Activated B cell treated with CpG ODN at 0.5 μM for 24 hours (primary cell): Measurements from ENCODE around the gene ZBTB45. TPM values are rescaled to one million over a fixed set of nuclear protein-coding genes. Genes with fewer than 3 reads are reported as not detected.
A peak's percentile ranks its signal among the peaks of the same experiment; 100 is the strongest.

Experiments
- ATAC-seq: fragments of 200-7000 bp; cut with Tn5 transposase; one replicate; pipeline ENCODE4 v1.10.0; 2021; ENCODE audit warnings: low read depth, mild to moderate bottlenecking, moderate library complexity
- CTCF ChIA-PET: fragments of 350-600 bp; sonication (Branson Sonifier 250); formaldehyde crosslinking; loops from one replicate; lab custom pipeline; 2021; ENCODE audit warnings: antibody characterized with exemption; lab: Charles Lee
- POLR2A ChIA-PET: fragments of 350-600 bp; sonication (Branson Sonifier 250); formaldehyde crosslinking; loops from one replicate; lab custom pipeline; 2021; ENCODE audit warnings: antibody characterized with exemption; lab: Charles Lee
- DNase-seq: peaks from one replicate; pipeline ENCODE4 v3.0.0; 2022
- H3K27ac Mint-ChIP-seq: one replicate; pipeline ENCODE4 v1.8.0; 2020; ENCODE audit warnings: mixed read lengths
- H3K27me3 Mint-ChIP-seq: one replicate; pipeline ENCODE4 v1.8.0; 2021; ENCODE audit warnings: mixed read lengths
- H3K36me3 Mint-ChIP-seq: one replicate; pipeline ENCODE4 v1.8.0; 2021; ENCODE audit warnings: low read depth, mixed read lengths
- H3K4me1 Mint-ChIP-seq: one replicate; pipeline ENCODE4 v1.8.0; 2021; ENCODE audit warnings: mixed read lengths
- H3K4me3 Mint-ChIP-seq: one replicate; pipeline ENCODE4 v1.8.0; 2020; ENCODE audit warnings: mild to moderate bottlenecking, mixed read lengths
- H3K9me3 Mint-ChIP-seq: one replicate; pipeline ENCODE4 v1.8.0; 2020; ENCODE audit warnings: mixed read lengths
- CTCF ChIP-seq: fragments of 200-600 bp; IDR thresholded peaks from one replicate; pipeline ENCODE4 v1.8.0; 2022; ENCODE audit warnings: antibody characterized with exemption, mild to moderate bottlenecking
- intact Hi-C: fragments of 100-400 bp; cut with micrococcal nuclease; formaldehyde crosslinking; loops from one replicate; pipeline ENCODE4 v1.15.1; 2024
- total RNA-seq: library from RNA; stranded (reverse); gene quantifications from 2 replicates; pipeline ENCODE4 v1.2.3, GENCODE V29; 2022

ZBTB45 gene
- total RNA-seq, 1 donor from 2014 or later = 20.2 TPM

GRCh38 chr19:58466760-58467589, 52.6 kb downstream of the ZBTB45 start, which contains the start of gene ZNF324:
Gene ZNF324 (plus strand): TSS chr19:58467080. CDS start chr19:58469186, 2,106 bp downstream.
- H3K4me3 Mint-ChIP-seq = peak within 1 kb of the TSS; percentile 81
- no peaks in the 10 kb centered on the region for H3K9me3 Mint-ChIP-seq
- ChIA-PET CTCF (no interaction called here), POLR2A (interaction anchor here (1.5 to 2.1 kb wide), 2 partner anchors 16 to 77 kb away, joined by 5 to 7 read pairs; partner anchors contain the start of genes TRIM28 and ZNF324B)
- peaks cover 17% of the 10 kb centered on the region for H3K36me3 Mint-ChIP-seq
- H3K4me1 Mint-ChIP-seq = peaks cover 26% of the 10 kb centered on the region
- DNase-seq (peak; percentile 95), ATAC-seq (peak; percentile 92)
- H3K27me3 Mint-ChIP-seq = no peaks in the 10 kb centered on the region
- no peak for TF ChIP-seq CTCF
- H3K27ac Mint-ChIP-seq = peak within 1 kb of the TSS; percentile 56
- intact Hi-C loops = loop anchor here (1.0 to 2.0 kb wide), 9 partner anchors 8 to 140 kb away; partner anchors contain the start of genes RPS5, TRIM28, ZNF132 and ZNF324B

DNA sequence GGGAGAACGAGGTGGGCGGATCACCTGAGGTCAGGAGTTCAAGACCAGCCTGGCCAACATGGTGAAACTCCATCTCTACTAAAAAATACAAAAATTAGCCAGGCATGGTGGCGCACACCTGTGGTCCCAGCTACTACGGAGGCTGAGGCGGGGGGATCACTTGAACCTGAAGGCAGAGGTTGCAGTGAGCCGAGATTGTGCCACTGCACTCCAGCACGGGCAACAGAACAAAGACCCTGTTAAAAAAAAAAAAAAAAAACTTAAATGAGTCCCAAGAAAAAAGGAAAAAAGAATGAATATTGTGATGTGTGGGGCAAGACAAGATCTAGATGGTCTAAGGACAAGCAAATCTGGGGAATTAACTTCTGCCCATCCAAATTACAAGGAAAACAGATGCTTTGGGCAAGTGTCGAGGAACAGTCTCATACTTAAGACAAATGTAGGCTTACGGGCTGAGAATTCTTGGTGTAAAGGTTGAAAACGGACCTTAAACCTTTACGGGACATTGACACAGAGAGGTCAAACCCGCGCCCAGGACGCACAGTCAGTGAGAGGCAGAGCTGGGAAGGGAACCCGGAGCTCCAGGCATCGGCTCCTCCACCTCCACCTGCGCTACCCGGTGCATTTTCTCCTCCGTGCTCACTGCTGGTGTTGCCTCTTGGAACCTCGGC, 53.4 kb downstream of the ZBTB45 start:
- intact Hi-C loops = loop anchor here (1.0 to 2.0 kb wide), 9 partner anchors 9 to 139 kb away; partner anchors contain the start of genes RPS5, TRIM28, ZNF132 and ZNF324B
- Mint-ChIP-seq H3K4me3 (peak overlapping the region; percentile 81), H3K27me3 (no peaks in the 10 kb centered on the region)

More for the DNA sequence above, 53.4 kb downstream of the ZBTB45 start:
- POLR2A ChIA-PET = interaction anchor here (0.9 to 2.1 kb wide), 6 partner anchors 15 to 109 kb away, joined by 3 to 8 read pairs (median 4); partner anchors contain the start of genes TRIM28, ZNF132, ZNF324B and ZNF584
- TF ChIP-seq CTCF = no peak
- DNase-seq = no peak
- peaks cover 12% of the 10 kb centered on the region for H3K36me3 Mint-ChIP-seq
- ATAC-seq = peak; percentile 19
- CTCF ChIA-PET = no interaction called here
- no peaks in the 10 kb centered on the region for H3K9me3 Mint-ChIP-seq
- H3K4me1 Mint-ChIP-seq = peaks cover 26% of the 10 kb centered on the region
- H3K27ac Mint-ChIP-seq = peak overlapping the region; percentile 56

Other genes starting within 250 kb of the ZBTB45 start
- 4.7 and 5.3 TPM in 2 replicates for gene ZNF8, start 240.9 kb downstream of the ZBTB45 start, total RNA-seq
- gene ERVK3-1, start 214.4 kb downstream of the ZBTB45 start, total RNA-seq = 61.4 and 74.3 TPM in 2 replicates
- gene ZSCAN22, start 192.8 kb downstream of the ZBTB45 start, total RNA-seq = 4.7 and 4.8 TPM in 2 replicates
- 21.8 and 26.8 TPM in 2 replicates for gene A1BG, start 166.3 kb downstream of the ZBTB45 start, total RNA-seq
- gene ZNF497, start 157.1 kb downstream of the ZBTB45 start, total RNA-seq = 1.7 and 2.1 TPM in 2 replicates
- 3.1 and 3.5 TPM in 2 replicates for gene ZNF837, start 138.8 kb downstream of the ZBTB45 start, total RNA-seq
- gene RPS5, start 132.5 kb downstream of the ZBTB45 start, total RNA-seq = 1,982 and 2,193 TPM in 2 replicates
- 0.44 TPM in 1 of 2 replicates, not detected in the other for gene RNF225, start 124.2 kb downstream of the ZBTB45 start, total RNA-seq
- gene ZNF584, start 111.2 kb downstream of the ZBTB45 start, total RNA-seq = 8.6 and 9.6 TPM in 2 replicates
- 9.2 and 10.4 TPM in 2 replicates for gene ZNF132, start 79.7 kb downstream of the ZBTB45 start, total RNA-seq
- gene ZNF324B, start 68.2 kb downstream of the ZBTB45 start, total RNA-seq = 11.1 and 11.7 TPM in 2 replicates
- gene ZNF324, start 52.7 kb downstream of the ZBTB45 start, total RNA-seq = 11.8 and 13.1 TPM in 2 replicates
- 9.6 and 10.4 TPM in 2 replicates for gene ZNF446, start 43.5 kb downstream of the ZBTB45 start, total RNA-seq
- gene SLC27A5, start 7.8 kb downstream of the ZBTB45 start, total RNA-seq = 8.0 and 10.2 TPM in 2 replicates
- 380 and 407 TPM in 2 replicates for gene TRIM28, start 24.3 kb upstream of the ZBTB45 start, total RNA-seq
- gene CHMP2A, start 35.3 kb upstream of the ZBTB45 start, total RNA-seq = 95.6 and 96.3 TPM in 2 replicates
- gene UBE2M, start 38.8 kb upstream of the ZBTB45 start, total RNA-seq = 55.1 and 66.7 TPM in 2 replicates
- 41.9 and 54.5 TPM in 2 replicates for gene MZF1, start 53.5 kb upstream of the ZBTB45 start, total RNA-seq